HPDE6-E6E7 (cell line): ENCODE results near the gene CBLC.
"Not testable (repeated sequence)": the region's sequence is repeated elsewhere in the genome, so short reads cannot be mapped to it uniquely, and the experiment has no call there.

Experiments used
- DNase-seq: peaks from one replicate; pipeline ENCODE4 v3.0.0; 2011; ENCODE audit warnings: missing footprints; ENCODE audit errors: extremely low spot score

Gene CBLC

DNA sequence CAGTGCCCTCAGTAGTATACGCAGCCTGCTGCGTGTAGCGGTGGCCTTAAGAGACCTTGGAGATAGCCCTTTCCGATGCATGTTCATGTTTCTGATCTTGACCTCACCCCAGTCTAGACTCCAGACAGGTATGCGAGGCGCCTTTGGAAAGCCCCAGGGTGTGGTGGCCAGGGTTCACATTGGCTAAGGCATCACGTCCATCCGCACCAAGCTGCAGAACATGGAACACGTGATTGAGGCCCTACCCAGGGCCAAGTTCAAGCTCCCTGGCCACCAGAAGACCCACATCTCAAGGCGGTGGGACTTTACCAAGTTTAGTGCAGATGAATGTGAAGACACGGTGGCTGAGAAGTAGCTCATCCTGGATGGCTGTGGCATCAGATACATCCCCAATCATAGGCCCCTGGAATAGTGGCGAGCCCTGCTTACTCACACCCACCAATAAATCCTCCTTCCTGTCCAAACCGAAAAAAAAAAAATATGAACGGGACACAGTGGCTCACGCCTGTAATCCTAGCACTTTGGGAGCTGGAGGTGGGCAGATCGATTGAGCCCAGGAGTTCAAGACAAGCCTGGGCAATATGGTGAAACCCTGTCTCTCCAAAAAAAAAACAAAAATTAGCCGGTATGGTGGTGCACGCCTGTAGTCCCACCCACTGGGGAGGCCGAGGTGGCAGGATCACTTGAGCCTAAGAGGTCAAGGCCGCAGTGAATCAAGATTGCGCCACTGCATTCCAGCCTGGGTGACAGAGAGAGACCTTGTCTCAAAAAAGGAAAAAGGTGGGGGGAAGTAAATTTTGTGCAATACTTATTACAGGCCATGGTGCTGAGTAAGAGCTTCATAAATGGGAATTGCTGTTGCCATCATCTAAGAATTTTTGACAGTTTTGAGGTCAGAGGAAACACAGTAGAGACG lies 12.4 kb upstream of the CBLC start:
- no peak for DNase-seq

DNA sequence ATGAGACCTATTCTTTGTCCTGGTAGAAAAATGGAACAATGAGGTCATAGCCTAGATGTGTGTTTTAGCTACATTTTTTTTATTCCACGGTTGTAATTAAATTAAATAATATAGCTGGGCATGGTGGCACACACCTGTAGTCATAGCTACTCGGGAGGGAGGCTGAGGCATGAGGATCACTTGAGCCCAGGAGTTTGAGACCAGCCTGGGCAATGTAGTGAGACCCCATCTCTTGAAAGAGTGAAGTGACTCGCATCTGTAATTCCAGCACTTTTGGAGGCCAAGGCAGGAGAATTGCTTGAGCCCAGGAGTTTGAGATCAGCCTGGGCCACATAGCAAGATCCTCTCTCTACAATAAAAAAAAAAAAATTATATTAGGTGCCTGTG lies 11.7 kb upstream of the CBLC start:
- no peak for DNase-seq

DNA sequence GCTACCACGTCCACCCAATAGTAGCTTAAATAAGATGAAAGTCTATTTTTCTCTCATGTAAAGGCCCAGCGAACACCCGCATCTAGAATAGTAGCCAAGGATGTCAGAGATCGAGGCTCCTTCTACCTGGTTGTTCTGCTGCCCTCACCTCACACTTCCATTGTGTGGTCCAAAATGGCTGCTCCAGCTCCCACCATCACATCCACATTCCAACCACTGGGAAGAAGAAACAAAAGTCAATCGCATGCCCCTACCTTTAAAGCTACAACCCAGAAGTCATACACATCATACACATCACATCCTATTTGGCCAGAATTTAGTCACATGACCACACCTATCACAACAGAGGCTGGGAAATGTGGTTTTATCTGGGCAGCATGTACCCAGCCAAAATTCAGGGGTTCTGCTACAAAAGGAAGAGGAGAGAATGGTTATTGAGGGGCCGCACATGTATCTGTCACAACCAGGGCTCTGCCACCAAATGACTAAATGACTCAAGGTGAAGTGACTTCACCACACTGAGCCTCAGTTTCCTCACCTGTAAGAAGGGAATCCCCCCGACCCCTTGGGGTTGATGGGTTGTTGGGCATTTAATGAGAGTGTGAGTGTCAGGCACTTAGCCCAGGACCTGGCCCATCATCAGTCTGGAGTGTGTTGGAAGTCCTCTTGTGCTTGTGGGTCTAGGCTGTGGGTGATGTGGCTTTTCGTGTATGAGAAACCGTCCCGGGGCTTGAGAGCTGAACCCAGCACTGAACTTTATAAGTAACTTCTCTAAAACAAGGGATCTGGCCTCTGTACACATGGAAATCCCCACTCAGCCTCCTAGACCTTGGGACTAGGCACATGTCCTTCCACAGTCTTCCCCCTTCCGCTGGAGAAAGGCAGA lies 10.2 kb upstream of the CBLC start:
- DNase-seq: no peak

DNA sequence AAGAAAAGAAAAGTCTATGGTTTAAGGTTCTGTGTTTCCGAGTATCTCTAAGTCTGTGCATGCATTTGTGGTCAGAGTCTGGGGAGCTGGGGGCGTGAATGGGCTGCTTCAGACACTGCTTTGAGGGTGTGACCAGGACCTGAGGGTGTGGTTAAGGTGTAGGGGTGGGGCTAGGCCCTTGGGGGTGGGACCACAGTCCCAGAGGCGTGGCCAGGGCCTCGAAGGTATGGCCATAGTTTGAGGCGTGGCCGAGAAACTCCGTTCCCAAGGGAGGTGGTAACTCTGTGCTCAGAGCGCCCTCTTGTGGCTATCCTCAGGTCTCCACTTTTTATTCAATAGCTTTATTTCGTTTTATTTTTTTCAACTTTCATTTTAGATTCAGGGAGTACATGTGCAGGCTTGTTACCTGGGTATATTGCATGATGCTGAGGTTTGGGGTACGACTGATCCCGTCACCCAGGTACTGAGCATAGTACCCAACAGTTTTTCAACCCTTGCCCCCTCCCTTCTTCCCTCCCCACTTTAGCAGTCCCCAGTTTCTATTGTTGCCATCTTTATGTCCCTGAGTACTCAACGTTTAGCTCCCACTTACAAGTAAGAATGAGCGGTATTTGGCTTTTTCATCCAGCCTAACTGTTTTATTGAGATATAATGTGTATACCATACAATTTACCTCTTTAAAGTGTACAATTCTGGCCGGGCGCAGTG lies 7.0 kb upstream of the CBLC start:
- peak; percentile 95 for DNase-seq

DNA sequence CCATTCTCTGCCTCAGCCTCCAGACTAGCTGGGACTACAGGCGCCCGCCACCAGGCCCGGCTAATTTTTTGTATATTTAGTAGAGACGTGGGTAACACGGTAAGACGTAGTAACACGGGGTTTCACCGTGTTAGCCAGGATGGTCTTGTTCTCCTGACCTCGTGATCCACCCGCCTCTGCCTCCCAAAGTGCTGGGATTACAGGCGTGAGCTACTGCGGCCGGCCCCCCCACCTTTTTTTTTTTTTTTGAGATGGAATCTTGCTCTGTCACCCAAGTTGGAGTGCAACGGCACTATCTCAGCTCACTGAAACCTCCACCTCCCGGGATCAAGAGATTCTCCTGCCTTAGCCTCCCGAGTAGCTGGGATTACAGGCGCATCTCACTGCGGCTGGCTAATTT lies 5.5 kb upstream of the CBLC start:
- DNase-seq: not testable (repeated sequence)

DNA sequence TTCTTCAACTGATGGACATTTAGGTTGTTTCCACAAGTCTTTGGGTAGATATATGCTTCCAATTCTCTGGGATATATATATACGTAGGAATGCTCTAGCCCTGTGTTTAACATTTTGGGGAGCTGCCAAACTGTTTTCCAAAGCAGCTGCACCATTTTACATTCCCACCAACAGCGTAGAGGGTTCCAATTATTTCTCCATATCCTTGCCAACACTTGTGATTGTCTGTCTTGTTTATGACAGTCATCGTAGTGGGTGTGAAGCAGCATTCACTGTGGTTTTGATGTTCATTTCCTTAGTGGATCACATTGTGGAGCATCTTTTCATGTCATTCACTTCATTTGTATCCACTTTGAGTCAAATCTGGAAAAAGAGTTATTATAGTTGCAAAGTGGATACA lies 4.7 kb upstream of the CBLC start:
- DNase-seq: no peak

DNA sequence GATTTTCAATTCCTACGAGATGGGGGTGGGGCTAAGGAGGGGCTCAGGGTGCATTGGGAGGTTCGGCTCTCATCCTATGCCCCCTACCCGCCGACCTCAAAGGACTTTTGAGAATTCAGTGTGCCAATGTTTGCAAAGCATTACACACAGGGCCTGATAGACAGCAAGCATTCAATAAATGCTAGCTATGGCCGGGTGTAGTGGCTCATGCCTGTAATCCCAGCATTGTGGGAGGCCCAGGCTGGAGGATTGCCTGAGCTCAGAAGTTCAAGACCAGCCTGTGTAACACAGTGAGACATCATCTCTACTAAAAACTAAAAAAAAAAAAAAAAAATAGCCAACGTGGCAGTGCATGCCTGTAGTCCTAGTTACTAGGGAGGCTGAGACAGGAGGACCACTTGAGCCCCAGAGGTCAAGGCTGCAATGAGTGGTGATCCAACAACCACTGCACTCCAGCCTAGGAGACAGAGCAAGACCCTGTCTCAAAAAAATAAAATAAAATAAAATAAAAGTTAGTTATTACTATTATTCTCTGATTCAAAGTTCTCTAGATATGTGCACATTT lies 1.9 kb upstream of the CBLC start:
- no peak for DNase-seq

DNA sequence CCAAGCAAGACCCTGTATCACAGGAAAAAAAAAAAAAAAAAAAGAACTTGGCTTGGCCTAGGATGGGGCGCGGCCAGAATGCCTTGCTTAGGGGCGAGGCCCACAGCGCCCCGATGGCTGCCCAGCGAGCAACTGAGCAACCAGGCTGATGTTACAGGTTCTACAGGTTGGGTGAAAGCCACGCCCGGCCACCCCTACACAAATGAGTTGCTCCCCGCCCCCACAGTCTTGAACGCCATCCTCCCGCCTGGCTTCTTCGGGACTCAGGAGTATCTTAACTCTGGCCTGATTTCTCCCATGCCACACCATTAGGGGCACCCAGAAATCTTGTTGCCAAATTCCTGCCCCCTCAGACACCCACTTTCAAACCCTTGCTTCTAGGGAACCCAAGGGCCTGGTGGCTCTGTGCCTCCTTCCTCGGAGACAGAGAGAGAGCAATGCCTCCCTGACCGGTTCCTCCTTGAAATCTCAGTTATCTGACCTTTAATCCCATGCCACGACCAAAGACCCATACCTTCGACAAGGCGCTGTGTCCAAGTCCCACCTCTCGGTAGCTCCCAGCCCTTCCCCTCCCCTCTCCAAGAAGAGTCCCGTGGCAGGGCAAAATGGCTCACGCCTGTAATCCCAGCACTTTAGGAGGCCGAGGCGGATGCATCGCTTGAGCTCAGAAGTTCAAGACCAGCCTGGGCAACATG lies 1.1 kb upstream of the CBLC start:
- DNase-seq: peak; percentile 84

DNA sequence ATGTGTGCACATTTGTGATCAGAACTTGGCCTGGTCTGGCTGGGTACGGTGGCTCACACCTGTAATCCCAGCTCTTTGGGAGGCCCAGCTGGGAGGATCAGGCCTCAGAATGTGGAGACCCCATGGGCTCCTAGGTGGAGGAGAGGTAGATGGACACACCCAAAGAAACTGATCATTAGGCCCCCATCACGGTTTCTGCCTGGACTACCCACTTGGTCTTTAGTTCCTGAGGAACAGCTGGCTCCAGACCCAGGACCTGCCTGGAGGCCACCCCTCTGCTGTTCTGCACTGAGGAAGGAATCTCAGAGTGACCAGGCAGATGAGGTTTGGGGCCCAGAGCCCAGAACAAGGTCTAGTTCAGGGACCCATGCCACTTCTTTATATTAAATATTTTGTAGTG lies 1.5 kb downstream of the CBLC start:
- no peak for DNase-seq

DNA sequence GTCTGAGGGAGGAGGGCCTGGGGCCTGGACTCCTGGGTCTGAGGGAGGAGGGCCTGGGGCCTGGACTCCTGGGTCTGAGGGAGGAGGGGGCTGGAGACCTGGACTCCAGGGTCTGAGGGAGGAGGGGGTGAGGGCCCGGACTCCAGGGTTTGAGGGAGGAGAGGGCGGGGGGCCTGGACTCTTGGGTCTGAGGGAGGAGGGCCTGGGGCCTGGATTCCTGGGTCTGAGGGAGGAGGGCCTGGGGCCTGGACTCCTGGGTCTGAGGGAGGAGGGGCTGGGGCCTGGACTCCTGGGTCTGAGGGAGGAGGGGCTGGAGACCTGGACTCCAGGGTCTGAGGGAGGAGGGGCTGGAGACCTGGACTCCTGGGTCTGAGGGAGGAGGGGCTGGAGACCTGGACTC lies 4.0 kb downstream of the CBLC start:
- not testable (repeated sequence) for DNase-seq

DNA sequence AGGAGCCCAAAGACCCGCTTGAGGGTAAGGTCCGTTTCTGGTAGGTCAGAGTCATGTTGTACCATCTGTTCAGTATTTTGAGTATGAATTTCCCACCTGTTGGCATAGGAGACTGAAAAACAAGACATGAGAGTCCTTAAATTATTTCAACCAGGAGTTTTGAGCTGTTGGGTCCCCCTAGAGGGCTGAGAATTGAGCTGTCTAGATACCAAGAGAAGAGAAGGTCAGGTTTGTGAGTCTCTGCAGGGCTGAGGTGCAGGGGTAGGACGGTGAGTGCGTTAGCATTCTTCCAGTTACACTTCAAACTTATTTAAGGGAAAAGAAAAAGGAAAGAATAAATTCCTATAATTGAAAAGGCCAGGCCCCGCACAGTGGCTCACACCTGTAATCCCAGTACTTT lies 5.0 kb downstream of the CBLC start:
- no peak for DNase-seq

DNA sequence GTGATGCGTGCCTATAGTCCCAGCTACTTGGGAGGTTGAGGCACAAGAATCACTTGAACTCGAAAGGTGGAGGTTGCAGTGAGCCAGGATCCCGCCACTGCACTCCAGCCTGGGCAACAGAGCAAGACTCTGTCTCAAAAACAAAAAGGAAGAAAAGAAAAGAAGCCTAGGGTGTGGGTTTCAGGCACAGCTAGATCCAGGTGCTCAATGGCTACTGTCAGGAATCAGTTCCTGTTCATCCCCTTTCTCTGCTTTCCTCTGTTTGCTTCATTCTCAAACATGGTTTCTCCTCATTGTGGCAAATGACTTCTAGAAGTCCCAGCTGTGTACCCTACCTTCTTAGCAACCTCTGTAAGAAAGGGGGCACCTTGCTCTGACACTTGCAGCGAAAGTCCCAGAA lies 5.9 kb downstream of the CBLC start:
- DNase-seq: no peak

DNA sequence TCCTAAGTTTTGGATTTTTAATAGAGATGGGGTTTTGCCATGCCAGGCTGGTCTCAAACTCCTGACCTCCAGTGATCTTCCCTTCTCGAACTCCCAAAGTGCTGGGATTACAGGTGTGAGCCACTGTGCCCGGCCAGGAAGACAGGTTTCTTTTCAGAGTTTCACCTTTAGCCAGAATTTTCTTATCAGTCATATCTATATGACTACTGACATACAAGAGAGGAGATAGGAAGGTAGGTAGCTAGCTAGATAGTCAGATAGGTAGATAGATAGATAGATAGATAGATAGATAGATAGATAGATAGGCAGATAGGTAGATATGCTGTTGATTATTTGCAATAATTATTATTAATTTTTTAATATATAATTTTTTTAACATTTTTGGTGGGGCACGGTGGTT lies 7.6 kb downstream of the CBLC start:
- no peak for DNase-seq

DNA sequence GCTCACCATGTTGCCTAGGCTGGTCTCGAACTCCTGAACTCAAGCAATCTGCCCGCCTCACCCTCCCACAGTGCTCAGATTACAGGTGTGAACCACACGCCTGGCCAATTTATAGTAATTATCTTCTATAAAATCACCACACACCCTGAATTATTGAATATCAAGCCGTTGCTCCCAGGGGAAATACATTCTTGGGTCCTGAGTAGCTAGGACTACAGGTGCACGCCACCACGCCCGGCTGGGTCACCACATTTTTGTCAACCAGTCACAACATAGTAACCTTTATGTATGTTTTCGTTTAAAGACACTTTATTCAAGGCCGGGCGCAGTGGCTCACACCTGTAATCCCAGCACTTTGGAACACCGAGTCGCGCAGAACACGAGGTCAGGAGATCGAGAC lies 8.3 kb downstream of the CBLC start:
- no peak for DNase-seq

DNA sequence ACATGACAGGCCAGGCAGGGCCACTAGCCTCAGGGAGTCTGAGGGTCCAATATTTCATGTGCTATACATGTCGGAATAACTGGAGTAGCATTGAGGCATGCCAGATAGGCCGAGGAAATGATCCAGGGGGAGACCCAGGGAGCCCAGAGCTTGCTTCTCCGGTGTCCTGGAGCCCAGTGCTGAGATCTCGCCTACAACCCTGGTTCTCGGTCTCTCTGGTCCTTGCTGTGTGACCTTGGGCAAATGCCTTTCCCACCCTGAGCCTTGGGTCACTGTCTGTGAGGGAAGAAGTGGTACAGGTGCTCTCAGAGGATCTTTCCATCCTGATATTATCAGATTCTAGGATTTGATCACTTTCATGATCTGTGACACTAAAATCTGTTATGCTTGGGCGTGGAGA lies 11.3 kb downstream of the CBLC start:
- DNase-seq: no peak

DNA sequence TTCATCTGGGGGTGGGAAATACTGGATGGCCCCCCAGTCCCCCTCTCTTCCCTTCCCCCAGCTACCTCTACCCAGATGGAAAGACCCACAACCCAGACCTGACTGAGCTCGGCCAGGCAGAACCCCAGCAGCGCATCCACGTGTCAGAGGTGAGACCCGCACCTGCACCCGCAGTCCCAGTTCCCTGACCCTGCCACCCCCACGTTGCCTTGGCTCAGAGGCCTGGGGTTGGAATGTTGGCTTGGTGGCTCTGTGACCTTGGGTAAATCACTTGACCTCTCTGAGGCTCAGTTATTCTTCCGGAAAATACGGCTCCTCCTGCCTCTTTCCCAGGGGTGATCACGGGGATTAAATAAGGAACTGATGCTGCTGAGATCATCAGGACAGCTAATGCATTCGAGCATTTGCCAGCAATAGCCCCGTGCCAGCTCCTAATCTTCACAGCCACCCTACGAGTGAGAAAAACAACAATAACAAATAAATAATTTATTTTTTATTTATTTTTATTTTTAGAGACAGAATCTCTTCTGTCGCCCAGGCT lies 12.3 kb downstream of the CBLC start:
- no peak for DNase-seq

DNA sequence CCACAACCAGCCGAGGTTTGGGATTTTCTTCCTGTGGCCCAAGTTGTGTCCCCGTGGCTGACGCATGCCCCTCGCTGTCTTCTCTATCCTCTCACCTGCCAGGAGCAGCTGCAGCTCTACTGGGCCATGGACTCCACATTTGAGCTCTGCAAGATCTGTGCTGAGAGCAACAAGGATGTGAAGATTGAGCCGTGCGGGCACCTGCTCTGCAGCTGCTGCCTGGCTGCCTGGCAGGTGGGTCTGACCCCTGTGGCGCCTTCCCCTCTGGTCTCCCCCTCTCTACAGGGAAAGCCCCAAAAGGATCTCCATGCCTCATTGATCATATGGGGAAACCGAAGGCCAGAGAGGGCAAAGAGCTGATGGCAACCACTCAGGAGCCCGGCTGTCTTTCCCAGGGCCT lies 14.6 kb downstream of the CBLC start:
- no peak for DNase-seq

DNA sequence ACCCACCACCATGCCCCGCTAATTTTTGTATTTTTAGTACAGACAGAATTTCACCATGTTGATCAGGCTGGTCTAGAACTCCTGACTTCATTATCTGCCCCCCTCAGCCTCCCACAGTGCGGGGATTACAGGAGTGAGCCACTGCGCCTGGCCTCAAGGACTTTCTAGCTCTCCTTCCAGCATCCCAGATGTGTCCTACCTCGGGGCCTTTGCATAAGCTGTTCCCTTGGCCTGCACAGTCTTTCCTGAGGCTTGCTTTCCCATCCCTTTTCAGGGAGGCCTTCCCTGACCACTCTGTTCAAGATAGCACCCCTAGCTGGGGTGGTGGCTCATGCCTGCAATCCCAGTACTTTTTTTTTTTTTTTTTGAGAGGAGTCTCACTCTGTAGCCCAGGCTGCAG lies 16.9 kb downstream of the CBLC start:
- DNase-seq: no peak

DNA sequence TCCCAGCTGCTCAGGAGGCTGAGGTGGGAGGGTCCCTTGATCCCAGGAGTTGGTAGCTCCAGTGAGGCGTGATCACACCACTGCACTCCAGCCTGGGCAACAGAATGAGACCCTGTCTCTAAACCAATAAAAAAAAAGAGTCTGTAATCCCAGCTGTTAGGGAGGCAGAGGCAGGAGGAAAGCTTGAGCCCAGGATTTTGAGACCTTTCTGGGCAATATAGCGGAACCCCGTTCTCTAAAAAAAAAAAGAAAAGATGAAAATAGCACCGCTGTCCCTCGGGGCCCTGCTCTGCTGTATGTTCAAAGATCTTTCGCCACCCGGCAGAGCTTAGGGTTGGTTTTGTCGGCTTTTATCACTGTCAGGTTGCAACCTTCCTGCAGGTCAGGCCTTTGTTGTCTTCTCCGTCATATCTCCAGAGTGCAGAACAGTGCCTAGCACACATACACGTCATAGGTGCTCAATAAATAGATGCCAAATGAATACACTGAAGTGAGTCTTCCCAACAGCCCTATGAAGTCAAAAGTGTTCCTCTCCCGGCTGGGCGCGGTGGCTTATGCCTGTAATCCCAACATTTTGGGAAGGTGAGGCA lies 17.8 kb downstream of the CBLC start:
- no peak for DNase-seq

DNA sequence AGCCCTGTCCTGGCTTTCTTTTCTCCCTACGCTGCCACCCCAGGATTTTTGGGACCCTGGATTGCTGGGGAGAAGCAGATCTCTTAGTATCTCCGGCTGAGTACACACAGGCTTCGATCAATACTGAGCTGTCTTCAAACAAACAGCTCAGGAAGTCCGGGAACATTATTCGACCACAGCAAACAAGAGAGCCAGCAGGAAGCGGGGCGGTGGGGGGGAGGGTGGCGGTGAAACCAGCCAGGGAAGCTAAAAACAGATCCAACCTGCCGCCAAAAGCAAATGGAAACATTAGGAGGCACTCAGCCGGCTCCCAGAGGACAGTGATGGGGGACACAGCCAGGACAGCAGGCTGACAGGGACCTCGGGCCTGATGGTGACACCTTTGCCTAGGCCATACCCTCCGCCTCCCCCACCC lies 19.0 kb downstream of the CBLC start:
- no peak for DNase-seq
